Kidney epithelial cell (primary cell): ENCODE results near the gene NDOR1. TPM values are rescaled to one million over a fixed set of nuclear protein-coding genes. Genes with fewer than 3 reads are reported as not detected.

Experiments used
- DNase-seq: peaks from one replicate; pipeline ENCODE4 v3.0.0-alpha.2; 2010; ENCODE audit warnings: low read depth
- H3K27me3 ChIP-seq: 2 replicates; pipeline ENCODE4 v1.6.0; 2011; ENCODE audit warnings: low read length; ENCODE audit not compliant: control insufficient read depth, insufficient read depth
- H3K36me3 ChIP-seq: 2 replicates; pipeline ENCODE4 v1.5.1; 2011; ENCODE audit warnings: low read length; ENCODE audit not compliant: control insufficient read depth, insufficient read depth
- H3K4me3 ChIP-seq: 2 replicates; pipeline ENCODE4 v1.5.1; 2011; ENCODE audit warnings: low read depth, mild to moderate bottlenecking, control low read depth, low read length
- CTCF ChIP-seq: IDR thresholded peaks from 2 replicates; pipeline ENCODE4 v1.5.1; 2011; ENCODE audit warnings: mild to moderate bottlenecking, moderate library complexity, low read length, control low read depth, inconsistent platforms; ENCODE audit not compliant: insufficient read depth, poor library complexity, severe bottlenecking
- total RNA-seq: library from RNA; depleted of rRNA; stranded (reverse); fragments of >200 nt; gene quantifications from 2 replicates; pipeline ENCODE4 v1.2.3, GENCODE V29; 2015

The NDOR1 gene
- total RNA-seq, 1 donor from 2014 or later, result 28.6 TPM

GRCh38 chr9:137247135-137247915 lies 41.8 kb downstream of the NDOR1 start:
- peaks cover 6% of the 10 kb centered on the region for H3K36me3 ChIP-seq
- peaks cover 4% of the 10 kb centered on the region for H3K27me3 ChIP-seq
- no peak for DNase-seq
- TF ChIP-seq CTCF, result no peak
- H3K4me3 ChIP-seq, result no peak overlapping the region

- Histone ChIP-seq H3K27me3 (peaks cover 4% of the 10 kb centered on the region), H3K36me3 (peaks cover 5% of the 10 kb centered on the region), H3K4me3 (no peak overlapping the region)
- DNase-seq, result no peak
- TF ChIP-seq CTCF, result no peak
These were observed 42.3 kb downstream of the NDOR1 start for GRCh38 chr9:137247916-137248175.

- TF ChIP-seq CTCF, result no peak
These were observed 45.1 kb downstream of the NDOR1 start for GRCh38 chr9:137250329-137251193.

GRCh38 chr9:137251194-137251461 lies 45.6 kb downstream of the NDOR1 start, which contains the start of gene STPG3:
STPG3 (plus strand) TSS chr9:137251286; CDS start chr9:137251287, 1 bp downstream.
- Histone ChIP-seq H3K4me3 (no peak within 1 kb of the TSS), H3K27me3 (no peaks in the 10 kb centered on the region), H3K36me3 (no peaks in the 10 kb centered on the region)
- TF ChIP-seq CTCF, result no peak
- DNase-seq, result no peak

More at GRCh38 chr9:137250329-137251193, 45.1 kb downstream of the NDOR1 start:
- H3K4me3 ChIP-seq, result no peak overlapping the region
- H3K36me3 ChIP-seq, result no peaks in the 10 kb centered on the region
- H3K27me3 ChIP-seq, result peaks cover 4% of the 10 kb centered on the region
- DNase-seq, result no peak

GRCh38 chr9:137251490-137252268 lies 46.2 kb downstream of the NDOR1 start:
- no peak for TF ChIP-seq CTCF
- no peak for DNase-seq
- H3K36me3 ChIP-seq, result no peaks in the 10 kb centered on the region
- H3K4me3 ChIP-seq, result no peak overlapping the region
- no peaks in the 10 kb centered on the region for H3K27me3 ChIP-seq
